Aorta (tissue), 5 donors: Measurements from ENCODE around the gene GDF3. TPM values are rescaled to one million over a fixed set of nuclear protein-coding genes. Genes with fewer than 3 reads are reported as not detected.
"Not testable (repeated sequence)": the region's sequence is repeated elsewhere in the genome, so short reads cannot be mapped to it uniquely, and the experiment has no call there.

ENCODE experiments used
- ATAC-seq: fragments of 200-7000 bp; cut with Tn5 transposase; one replicate; pipeline ENCODE4 v1.9.1; 2022; ENCODE audit warnings: moderate library complexity; ENCODE audit not compliant: low FRiP score
- DNase-seq, 2 donors: peaks; one replicate each; pipeline ENCODE4 v3.0.0-alpha.2; 2020
- H3K27ac ChIP-seq, 2 donors: one replicate each; pipeline ENCODE4 v1.5.1; 2013; ENCODE audit warnings: low read length in 2 of 2, mild to moderate bottlenecking in 2 of 2, moderate library complexity in 2 of 2, control low read depth in 1 of 2, inconsistent platforms in 1 of 2, low read depth in 1 of 2
- H3K27me3 ChIP-seq, 2 donors: one replicate each; pipeline ENCODE4 v1.6.1; 2013; ENCODE audit warnings: control low read depth in 1 of 2, low read length in 1 of 2, mild to moderate bottlenecking in 1 of 2, moderate library complexity in 1 of 2; ENCODE audit not compliant: insufficient read depth in 2 of 2, control insufficient read depth in 1 of 2
- H3K36me3 ChIP-seq, 2 donors: one replicate each; pipeline ENCODE4 v1.6.1; 2013; ENCODE audit warnings: control low read depth in 1 of 2, low read length in 1 of 2, mild to moderate bottlenecking in 1 of 2; ENCODE audit not compliant: insufficient read depth in 2 of 2, control insufficient read depth in 1 of 2
- H3K4me1 ChIP-seq, 2 donors: one replicate each; pipeline ENCODE4 v1.6.1; 2013; ENCODE audit warnings: low read length in 2 of 2, control low read depth in 1 of 2, mild to moderate bottlenecking in 1 of 2, moderate library complexity in 1 of 2; ENCODE audit not compliant: insufficient read depth in 2 of 2, control insufficient read depth in 1 of 2
- H3K4me3 ChIP-seq, 2 donors: one replicate each; pipeline ENCODE4 v1.5.1; 2013; ENCODE audit warnings: low read length in 2 of 2, control low read depth in 1 of 2, mild to moderate bottlenecking in 1 of 2
- H3K9me3 ChIP-seq: one replicate; pipeline ENCODE4 v1.6.1; 2013; ENCODE audit warnings: mild to moderate bottlenecking, low read length; ENCODE audit not compliant: control insufficient read depth
- WGBS, 2 donors: extraction: QIAGEN DNeasy Blood & Tissue Kit; methylation state at CpG; one replicate each; pipeline ENCODE4 v1.1.7; 2013; 5-methylcytosine and 5-hydroxymethylcytosine counted together
- intact Hi-C, 2 donors: fragments of 100-400 bp; cut with DNase I; formaldehyde crosslinking; loops; one replicate each; pipeline versions ENCODE4 v1.14.2 to v1.15.0; 2022
- polyA plus RNA-seq, 2 donors: library from polyadenylated mRNA; stranded (reverse); fragments of 200-250 nt; gene quantifications; one replicate each; pipeline ENCODE4 v1.2.3, GENCODE V29; 2013
- total RNA-seq, 2 donors: library from RNA; stranded (reverse); fragmentation: NEBNext Ultra II Directional; extraction: Animal tissue kit (Norgen Biotek cat#: 25700); gene quantifications; one replicate each; pipeline ENCODE4 v1.2.1, GENCODE V29; 2021
- donor health status: healthy with polysubstance abuse.
- donor health status: Bipolar disorder and iron deficiency.
- donor health status: DM: no; HTN: no; CAD: no.
- donor health status: DM: no; HTN: no; CAD: no.
- donor health status: DM: yes; HTN: yes; CAD: no.

GDF3 gene
- total and polyA plus RNA-seq, 4 donors: 0.30 to 0.84 TPM; not detected in 2

GRCh38 chr12:7679251-7680045, 16.1 kb downstream of the GDF3 start:
- H3K27me3 ChIP-seq: no peaks in the 10 kb centered on the region
- no peak overlapping the region for H3K27ac ChIP-seq
- no peaks in the 10 kb centered on the region for H3K4me1 ChIP-seq
- no peaks in the 10 kb centered on the region for H3K36me3 ChIP-seq
- intact Hi-C loops: no loop called here
- DNase-seq (no peak), ATAC-seq (no peak)
- 19 to 25% methylated on average over 9 of the region's 9 CpGs for WGBS, 2 donors
- no peak overlapping the region for H3K4me3 ChIP-seq
- H3K9me3 ChIP-seq: no peaks in the 10 kb centered on the region

GRCh38 chr12:7678744-7679143, 16.8 kb downstream of the GDF3 start:
- no peaks in the 10 kb centered on the region for H3K4me1 ChIP-seq
- DNase-seq (no peak), ATAC-seq (no peak)
- no peaks in the 10 kb centered on the region for H3K9me3 ChIP-seq
- no peak overlapping the region for H3K27ac ChIP-seq
- no peak overlapping the region for H3K4me3 ChIP-seq
- no peaks in the 10 kb centered on the region for H3K27me3 ChIP-seq
- H3K36me3 ChIP-seq: no peaks in the 10 kb centered on the region
- intact Hi-C loops: no loop called here
- 77 to 85% methylated on average over 8 of the region's 8 CpGs for WGBS, 2 donors

GRCh38 chr12:7677432-7677888, 18.1 kb downstream of the GDF3 start:
- H3K4me3 ChIP-seq, H3K27ac ChIP-seq, H3K36me3 ChIP-seq, H3K27me3 ChIP-seq, DNase-seq, ATAC-seq, H3K4me1 ChIP-seq, H3K9me3 ChIP-seq, intact Hi-C loops: not testable (repeated sequence)
- 53 to 57% methylated on average over 9 of the region's 9 CpGs for WGBS, 2 donors

GRCh38 chr12:7675455-7675854, 20.1 kb downstream of the GDF3 start:
- ATAC-seq, H3K9me3 ChIP-seq, H3K27me3 ChIP-seq, H3K27ac ChIP-seq, DNase-seq, H3K4me1 ChIP-seq, H3K36me3 ChIP-seq, intact Hi-C loops, H3K4me3 ChIP-seq: not testable (repeated sequence)
- 45 to 62% methylated on average over 6 of the region's 6 CpGs for WGBS, 2 donors

GRCh38 chr12:7668171-7668570, 27.4 kb downstream of the GDF3 start:
- ATAC-seq (no peak), DNase-seq (no peak)
- Histone ChIP-seq H3K4me1 (no peaks in the 10 kb centered on the region), H3K9me3 (no peaks in the 10 kb centered on the region), H3K4me3 (no peak overlapping the region), H3K36me3 (no peaks in the 10 kb centered on the region), H3K27me3 (no peaks in the 10 kb centered on the region), H3K27ac (no peak overlapping the region)
- 71 to 77% methylated on average over 5 of the region's 5 CpGs for WGBS, 2 donors
- intact Hi-C loops: no loop called here

GRCh38 chr12:7667125-7667524, 28.4 kb downstream of the GDF3 start:
- intact Hi-C loops: no loop called here
- DNase-seq: no peak
- Histone ChIP-seq H3K27ac (no peak overlapping the region), H3K4me1 (no peaks in the 10 kb centered on the region), H3K27me3 (no peaks in the 10 kb centered on the region), H3K4me3 (no peak overlapping the region), H3K36me3 (no peaks in the 10 kb centered on the region), H3K9me3 (no peaks in the 10 kb centered on the region)
- WGBS, 2 donors: 68 to 77% methylated on average over 4 of the region's 4 CpGs
- no peak for ATAC-seq

GRCh38 chr12:7666595-7666994, 29.0 kb downstream of the GDF3 start:
- H3K4me3 ChIP-seq: no peak overlapping the region
- intact Hi-C loops: no loop called here
- 86 to 93% methylated on average over 5 of the region's 5 CpGs for WGBS, 2 donors
- ATAC-seq (no peak), DNase-seq (no peak)
- no peak overlapping the region for H3K27ac ChIP-seq
- H3K4me1 ChIP-seq: no peaks in the 10 kb centered on the region
- H3K36me3 ChIP-seq: no peaks in the 10 kb centered on the region
- no peaks in the 10 kb centered on the region for H3K9me3 ChIP-seq
- H3K27me3 ChIP-seq: no peaks in the 10 kb centered on the region

GRCh38 chr12:7661741-7662140, 33.8 kb downstream of the GDF3 start:
- intact Hi-C loops: no loop called here
- DNase-seq (no peak), ATAC-seq (no peak)
- H3K9me3 ChIP-seq: no peaks in the 10 kb centered on the region
- H3K4me3 ChIP-seq: no peak overlapping the region
- H3K27ac ChIP-seq: no peak overlapping the region
- 63 to 68% methylated on average over 5 of the region's 5 CpGs for WGBS, 2 donors
- H3K36me3 ChIP-seq: no peaks in the 10 kb centered on the region
- H3K27me3 ChIP-seq: no peaks in the 10 kb centered on the region
- no peaks in the 10 kb centered on the region for H3K4me1 ChIP-seq

GRCh38 chr12:7656121-7656520, 39.5 kb downstream of the GDF3 start:
- Histone ChIP-seq H3K4me3 (no peak overlapping the region), H3K36me3 (no peaks in the 10 kb centered on the region), H3K27me3 (no peaks in the 10 kb centered on the region), H3K4me1 (no peaks in the 10 kb centered on the region), H3K27ac (no peak overlapping the region), H3K9me3 (no peaks in the 10 kb centered on the region)
- intact Hi-C loops: no loop called here
- no peak for ATAC-seq
- DNase-seq: no peak
- WGBS, 2 donors: 82 to 85% methylated on average over 5 of the region's 5 CpGs
